Immature natural killer cell (primary cell): ENCODE results near the gene VPS13C. TPM values are rescaled to one million over a fixed set of nuclear protein-coding genes. Genes with fewer than 3 reads are reported as not detected.

Source experiments
- DNase-seq, 3 donors: peaks; one replicate each; pipeline ENCODE4 v3.0.0; 2022; ENCODE audit warnings: mixed read lengths in 1 of 3
- H3K27ac Mint-ChIP-seq, 6 donors: one replicate each; pipeline ENCODE4 v1.8.0; 2020; ENCODE audit warnings: mixed read lengths in 6 of 6, mild to moderate bottlenecking in 5 of 6, inconsistent platforms in 4 of 6, moderate library complexity in 3 of 6
- H3K27me3 Mint-ChIP-seq, 3 donors: one replicate each; pipeline ENCODE4 v1.8.0; 2020 to 2021; ENCODE audit warnings: low read depth in 3 of 3, mild to moderate bottlenecking in 3 of 3, mixed read lengths in 3 of 3, moderate library complexity in 3 of 3, inconsistent platforms in 1 of 3
- H3K36me3 Mint-ChIP-seq, 3 donors: one replicate each; pipeline ENCODE4 v1.8.0; 2020; ENCODE audit warnings: mixed read lengths in 3 of 3, inconsistent platforms in 2 of 3, mild to moderate bottlenecking in 2 of 3
- H3K4me1 Mint-ChIP-seq, 2 donors: one replicate each; pipeline ENCODE4 v1.8.0; 2020; ENCODE audit warnings: inconsistent platforms in 2 of 2, mild to moderate bottlenecking in 2 of 2, mixed read lengths in 2 of 2, moderate library complexity in 1 of 2
- H3K4me3 Mint-ChIP-seq, 5 donors: one replicate each; pipeline ENCODE4 v1.8.0; 2020; ENCODE audit warnings: mild to moderate bottlenecking in 5 of 5, mixed read lengths in 5 of 5, inconsistent platforms in 3 of 5, moderate library complexity in 3 of 5
- H3K9me3 Mint-ChIP-seq, 6 donors: one replicate each; pipeline ENCODE4 v1.8.0; 2020; ENCODE audit warnings: mild to moderate bottlenecking in 6 of 6, mixed read lengths in 6 of 6, inconsistent platforms in 4 of 6, moderate library complexity in 3 of 6
- polyA plus RNA-seq, 3 donors: library from polyadenylated mRNA; unstranded; fragments of 300-500 nt; fragmentation: Illumina TruSeq; gene quantifications; one replicate each; pipeline ENCODE4 v1.2.3, GENCODE V29; 2021

VPS13C gene
- polyA plus RNA-seq, 3 donors from 2014 or later, result 9.8 to 18.5 (median 11.1) TPM

DNA sequence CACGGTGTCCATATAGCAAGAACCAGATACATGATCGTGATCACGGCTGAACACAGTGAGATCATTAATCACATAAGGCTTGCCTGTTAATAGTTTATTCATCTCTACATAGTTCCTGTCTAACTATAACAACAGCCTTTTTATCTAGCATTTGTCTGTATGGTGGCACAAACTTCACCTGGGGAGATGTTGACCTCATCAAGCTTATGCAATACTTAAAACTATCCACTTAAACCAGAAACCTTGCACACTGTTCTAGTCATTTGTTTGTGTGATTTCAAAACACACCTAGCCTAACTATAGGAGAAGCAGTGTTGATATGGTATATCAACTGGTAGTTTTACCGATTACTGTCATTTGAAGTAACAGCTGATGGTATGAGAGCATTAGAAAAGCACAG, 124.8 kb downstream of the VPS13C start:
- DNase-seq, result no peak
- H3K4me3 Mint-ChIP-seq, result no peak overlapping the region
- no peaks in the 10 kb centered on the region for H3K9me3 Mint-ChIP-seq
- peaks cover 6 to 28% (median 12%) of the 10 kb centered on the region in 3 donors for H3K36me3 Mint-ChIP-seq
- H3K27ac Mint-ChIP-seq, result no peak overlapping the region
- peaks cover 0 to 3% (median 2%) of the 10 kb centered on the region in 3 donors for H3K27me3 Mint-ChIP-seq
- H3K4me1 Mint-ChIP-seq, result no peaks in the 10 kb centered on the region

DNA sequence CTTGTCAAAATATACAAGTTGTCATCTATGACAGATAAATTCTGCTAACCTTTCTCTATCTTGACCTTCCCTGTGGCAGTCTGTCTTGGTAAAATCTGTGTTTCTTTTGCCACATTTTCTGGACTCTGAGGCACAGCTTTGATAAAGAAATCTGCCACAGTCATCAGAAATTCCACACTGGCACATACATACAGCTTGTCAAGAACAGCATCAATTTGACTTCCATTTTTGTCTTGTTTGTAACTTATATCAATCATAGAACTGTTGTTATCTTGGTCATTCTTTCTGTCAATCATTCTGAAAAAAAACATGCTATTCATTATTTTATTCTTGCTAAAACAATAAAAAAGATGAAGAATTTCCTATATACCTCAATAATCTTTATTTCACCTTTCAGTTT, 130.8 kb downstream of the VPS13C start:
- no peak overlapping the region for H3K4me3 Mint-ChIP-seq
- no peaks in the 10 kb centered on the region for H3K4me1 Mint-ChIP-seq
- peaks cover 10 to 48% (median 18%) of the 10 kb centered on the region in 3 donors for H3K36me3 Mint-ChIP-seq
- H3K27ac Mint-ChIP-seq, result peak overlapping the region in 1 of 6 donors; percentile 17
- no peak for DNase-seq
- no peaks in the 10 kb centered on the region for H3K9me3 Mint-ChIP-seq
- H3K27me3 Mint-ChIP-seq, result peaks cover 0 to 2% (median 0%) of the 10 kb centered on the region in 3 donors

DNA sequence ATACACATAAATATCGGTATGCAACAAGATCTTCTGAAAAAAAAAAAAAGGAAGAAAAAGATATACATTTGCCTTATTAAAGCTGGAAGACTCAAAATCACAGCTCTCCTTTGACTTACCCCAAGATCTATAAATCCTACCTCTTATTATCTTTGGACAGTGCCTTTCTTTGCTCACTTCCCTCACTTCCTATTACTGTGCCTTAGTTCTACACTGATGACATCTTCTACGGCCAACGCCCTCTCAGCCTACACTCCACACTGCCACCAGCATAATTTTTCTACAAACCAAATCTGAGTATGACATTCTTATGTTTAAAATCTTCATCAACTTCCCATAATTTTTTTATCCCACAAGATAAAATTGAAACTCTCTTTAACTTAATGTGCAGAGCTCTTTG, 137.1 kb downstream of the VPS13C start:
- peaks cover 14 to 39% (median 16%) of the 10 kb centered on the region in 3 donors for H3K36me3 Mint-ChIP-seq
- no peaks in the 10 kb centered on the region for H3K4me1 Mint-ChIP-seq

DNA sequence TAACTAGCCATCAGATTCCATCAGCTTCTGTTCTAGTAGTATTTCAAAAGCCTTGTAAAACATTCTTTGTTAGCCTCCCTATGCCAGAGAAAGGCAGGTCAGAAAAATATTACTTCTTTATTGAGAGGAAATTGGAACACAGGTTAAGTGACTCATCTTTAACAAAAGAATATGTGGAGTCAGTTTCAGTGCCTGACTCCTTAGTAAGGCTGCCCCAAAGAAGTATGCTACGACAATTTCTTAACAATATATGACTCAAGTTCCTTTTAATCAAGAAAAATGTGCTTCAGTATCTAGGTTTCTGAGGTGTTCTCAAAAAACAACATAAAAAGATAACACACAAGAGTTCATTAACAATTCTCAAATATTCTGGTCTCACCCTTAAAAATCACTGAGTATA, 139.2 kb downstream of the VPS13C start:
- H3K9me3 Mint-ChIP-seq, result no peaks in the 10 kb centered on the region
- no peak overlapping the region for H3K27ac Mint-ChIP-seq
- no peak for DNase-seq
- H3K36me3 Mint-ChIP-seq, result peaks cover 14 to 40% (median 23%) of the 10 kb centered on the region in 3 donors
- peaks cover 0 to 2% (median 0%) of the 10 kb centered on the region in 3 donors for H3K27me3 Mint-ChIP-seq
- H3K4me3 Mint-ChIP-seq, result no peak overlapping the region
- H3K4me1 Mint-ChIP-seq, result no peaks in the 10 kb centered on the region

More for the DNA sequence above, 137.1 kb downstream of the VPS13C start:
- DNase-seq, result no peak
- H3K27me3 Mint-ChIP-seq, result peaks cover 0 to 2% (median 0%) of the 10 kb centered on the region in 3 donors
- no peak overlapping the region for H3K4me3 Mint-ChIP-seq
- H3K27ac Mint-ChIP-seq, result no peak overlapping the region
- H3K9me3 Mint-ChIP-seq, result no peaks in the 10 kb centered on the region

DNA sequence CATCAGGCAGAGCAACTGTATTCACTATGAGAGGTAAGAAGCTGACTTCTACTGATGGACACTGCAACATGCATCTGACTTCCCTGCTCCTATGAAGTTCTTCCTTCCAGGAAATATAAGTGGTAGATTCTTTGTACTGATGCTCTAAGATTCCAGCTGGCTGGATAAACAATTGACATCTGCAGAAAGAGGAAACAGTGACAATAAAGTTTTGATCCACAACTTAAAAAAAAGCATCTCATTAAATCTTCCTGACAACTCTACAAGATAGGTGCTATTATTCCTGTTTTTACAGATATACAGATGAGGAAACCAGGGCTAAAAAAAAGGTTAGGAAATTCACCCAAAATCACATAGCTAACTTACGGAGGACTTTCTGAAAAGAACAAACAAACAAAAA, 142.8 kb downstream of the VPS13C start:
- no peaks in the 10 kb centered on the region for H3K9me3 Mint-ChIP-seq
- DNase-seq, result no peak
- no peaks in the 10 kb centered on the region for H3K4me1 Mint-ChIP-seq
- no peaks in the 10 kb centered on the region for H3K27me3 Mint-ChIP-seq
- H3K4me3 Mint-ChIP-seq, result no peak overlapping the region
- H3K27ac Mint-ChIP-seq, result peak overlapping the region in 1 of 6 donors; percentile 3
- H3K36me3 Mint-ChIP-seq, result peaks cover 21 to 41% (median 31%) of the 10 kb centered on the region in 3 donors

DNA sequence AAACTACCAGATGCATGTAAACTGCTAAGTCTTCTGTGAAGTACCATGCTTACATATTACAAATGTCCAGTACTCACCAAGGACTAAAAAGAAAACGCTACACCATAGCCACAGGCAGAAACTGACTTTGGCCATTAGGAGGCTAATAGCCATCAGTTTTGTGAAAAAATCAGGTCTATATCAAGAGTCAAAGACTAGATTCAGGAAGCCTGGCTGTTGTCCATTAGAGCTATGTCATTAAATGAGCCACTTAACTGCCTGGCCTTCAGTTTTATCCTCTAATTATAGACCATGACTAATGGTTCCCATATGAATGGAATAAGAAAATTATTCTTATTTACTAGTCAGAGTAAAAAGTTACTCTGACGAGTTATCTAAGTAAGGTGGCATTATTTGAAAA, 144.1 kb downstream of the VPS13C start:
- DNase-seq, result no peak
- no peak overlapping the region for H3K4me3 Mint-ChIP-seq
- H3K9me3 Mint-ChIP-seq, result no peaks in the 10 kb centered on the region
- H3K27ac Mint-ChIP-seq, result no peak overlapping the region
- no peaks in the 10 kb centered on the region for H3K4me1 Mint-ChIP-seq
- H3K27me3 Mint-ChIP-seq, result no peaks in the 10 kb centered on the region
- peaks cover 19 to 38% (median 29%) of the 10 kb centered on the region in 3 donors for H3K36me3 Mint-ChIP-seq

DNA sequence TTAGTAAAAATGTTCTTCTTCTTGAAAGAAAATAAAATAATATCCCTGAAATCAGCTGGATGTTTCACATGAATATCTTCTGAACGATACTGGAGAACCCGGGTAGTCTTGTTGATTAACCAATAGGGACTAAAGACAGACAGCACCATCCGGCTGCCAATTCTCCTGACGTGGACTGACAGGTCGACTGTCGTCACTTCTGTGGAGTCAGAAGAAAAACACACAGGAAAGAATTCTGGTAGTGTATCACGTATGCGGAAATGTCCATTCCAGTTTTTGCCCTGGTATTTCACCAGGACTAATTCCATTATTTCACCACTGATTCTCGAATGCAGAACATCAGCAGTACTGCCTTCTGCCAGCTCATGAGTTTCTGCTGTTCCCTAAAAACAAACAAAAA, 144.6 kb downstream of the VPS13C start:
- Mint-ChIP-seq H3K9me3 (no peaks in the 10 kb centered on the region), H3K4me1 (no peaks in the 10 kb centered on the region), H3K36me3 (peaks cover 22 to 42% (median 31%) of the 10 kb centered on the region in 3 donors)

DNA sequence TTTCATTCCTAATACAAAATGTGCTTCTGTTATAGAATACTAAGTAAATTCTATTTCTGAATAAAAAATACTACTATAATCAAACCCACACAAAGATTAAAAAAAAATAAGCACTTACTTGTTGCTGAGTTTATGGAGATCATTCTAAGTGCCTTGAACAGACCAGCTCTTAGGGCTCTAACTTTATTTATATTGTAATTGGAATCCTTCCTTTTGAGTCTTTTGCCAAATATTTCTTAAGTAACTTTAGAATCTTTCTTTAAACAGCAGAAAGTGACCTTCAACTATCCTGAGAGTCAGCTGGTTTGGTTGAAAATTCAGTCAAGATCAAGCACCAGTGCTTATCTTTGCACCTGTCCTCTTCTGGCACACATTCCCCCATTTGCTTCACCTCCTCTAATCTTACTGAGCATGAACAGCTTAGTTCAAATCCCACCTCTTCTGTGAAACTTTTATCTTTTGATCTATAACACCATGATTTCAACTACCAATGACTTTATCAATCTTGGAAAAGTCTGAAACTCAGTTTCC, 149.3 kb downstream of the VPS13C start:
- no peaks in the 10 kb centered on the region for H3K9me3 Mint-ChIP-seq
- peak overlapping the region in 4 of 6 donors; percentile 6 to 38 (median 20) for H3K27ac Mint-ChIP-seq
- DNase-seq, result no peak
- H3K36me3 Mint-ChIP-seq, result peaks cover 36 to 53% (median 39%) of the 10 kb centered on the region in 3 donors
- peaks cover 0 to 3% (median 0%) of the 10 kb centered on the region in 3 donors for H3K27me3 Mint-ChIP-seq
- H3K4me3 Mint-ChIP-seq, result no peak overlapping the region
- no peaks in the 10 kb centered on the region for H3K4me1 Mint-ChIP-seq

More for the DNA sequence above, 144.6 kb downstream of the VPS13C start:
- no peaks in the 10 kb centered on the region for H3K27me3 Mint-ChIP-seq
- DNase-seq, result no peak
- H3K4me3 Mint-ChIP-seq, result no peak overlapping the region
- H3K27ac Mint-ChIP-seq, result no peak overlapping the region

DNA sequence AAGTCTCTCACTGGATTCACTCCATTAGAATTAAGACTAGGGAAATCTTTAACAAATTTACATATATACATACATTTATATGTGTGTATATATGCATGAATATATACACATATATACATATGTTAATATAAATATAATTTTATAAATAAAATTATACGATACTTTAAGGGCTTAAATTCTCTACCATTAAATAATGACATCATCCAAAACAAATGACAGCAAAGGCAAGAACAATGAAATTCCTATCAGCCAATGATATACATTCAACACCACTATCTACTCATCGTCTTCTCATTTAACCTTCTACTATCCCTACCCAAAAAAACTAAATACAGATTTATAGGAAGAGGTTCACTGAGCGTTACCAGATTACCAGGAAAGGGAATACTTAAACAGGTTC, 152.0 kb downstream of the VPS13C start:
- Mint-ChIP-seq H3K4me3 (no peak overlapping the region), H3K36me3 (peaks cover 35 to 59% (median 38%) of the 10 kb centered on the region in 3 donors)
- no peak for DNase-seq

DNA sequence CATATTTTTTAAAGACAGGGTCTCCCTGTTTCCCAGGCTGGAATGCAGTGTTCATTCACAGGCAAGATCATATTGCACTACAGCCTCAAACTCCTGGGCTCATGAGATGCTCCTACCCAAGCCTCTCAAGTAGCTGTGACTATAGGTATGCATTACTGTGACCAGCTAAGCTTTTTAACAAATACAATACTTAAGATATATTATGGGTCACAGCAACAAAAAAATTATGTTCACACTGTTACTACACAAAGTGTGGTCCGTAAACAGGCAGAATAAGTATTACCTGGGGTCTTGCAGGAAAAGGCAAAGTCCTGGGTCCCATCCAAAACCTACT, 152.5 kb downstream of the VPS13C start:
- Mint-ChIP-seq H3K4me3 (no peak overlapping the region), H3K36me3 (peaks cover 37 to 60% (median 38%) of the 10 kb centered on the region in 3 donors), H3K4me1 (peaks cover 1 to 11% of the 10 kb centered on the region in 2 donors), H3K27ac (no peak overlapping the region), H3K27me3 (peaks cover 0 to 3% (median 1%) of the 10 kb centered on the region in 3 donors), H3K9me3 (no peaks in the 10 kb centered on the region)
- DNase-seq, result no peak

More for the DNA sequence above, 152.0 kb downstream of the VPS13C start:
- peak overlapping the region in 1 of 6 donors; percentile 69 for H3K27ac Mint-ChIP-seq
- no peaks in the 10 kb centered on the region for H3K9me3 Mint-ChIP-seq
- H3K27me3 Mint-ChIP-seq, result peaks cover 0 to 3% (median 1%) of the 10 kb centered on the region in 3 donors
- H3K4me1 Mint-ChIP-seq, result peaks cover 1 to 11% of the 10 kb centered on the region in 2 donors

DNA sequence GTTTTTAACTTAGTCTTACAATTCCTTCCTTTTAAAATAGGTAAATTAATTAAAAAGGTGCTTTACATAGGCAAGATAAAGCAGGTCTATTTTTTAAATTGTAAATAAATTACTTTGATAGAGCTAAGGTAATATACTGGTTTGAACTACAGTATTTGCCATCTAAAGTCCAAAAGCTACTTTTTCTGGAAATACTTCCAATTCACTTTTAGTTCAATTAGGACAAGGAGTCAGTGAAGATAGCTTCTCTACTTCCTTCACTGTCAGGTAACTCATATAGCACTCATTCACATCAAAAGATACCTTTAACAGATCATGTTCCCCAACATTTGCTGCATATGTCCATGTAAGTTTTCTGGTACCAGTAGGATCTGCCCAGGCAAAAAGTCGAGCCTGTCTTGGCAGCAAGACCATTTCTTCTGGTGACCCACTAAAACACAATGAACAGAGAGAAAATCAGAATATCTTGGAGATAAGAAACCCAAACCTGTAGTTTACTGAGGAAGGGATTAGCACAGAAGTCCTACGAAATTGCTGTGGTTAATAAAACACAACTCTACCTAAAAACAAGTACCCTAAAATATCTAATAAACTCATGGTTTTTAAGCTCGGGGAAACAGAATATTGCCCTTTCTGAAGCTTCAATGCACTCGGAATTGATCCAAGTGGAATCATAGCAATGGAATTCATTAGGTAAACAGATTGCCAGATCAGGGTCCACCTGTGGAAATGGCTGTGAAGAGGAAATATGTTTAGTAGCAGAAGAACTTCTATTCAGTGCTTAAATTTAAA, 153.1 kb downstream of the VPS13C start:
- no peak overlapping the region for H3K27ac Mint-ChIP-seq
- no peak overlapping the region for H3K4me3 Mint-ChIP-seq
- peaks cover 43 to 66% (median 43%) of the 10 kb centered on the region in 3 donors for H3K36me3 Mint-ChIP-seq
- H3K27me3 Mint-ChIP-seq, result peaks cover 0 to 3% (median 1%) of the 10 kb centered on the region in 3 donors
- H3K9me3 Mint-ChIP-seq, result peaks cover 0 to 3% (median 0%) of the 10 kb centered on the region in 6 donors
- H3K4me1 Mint-ChIP-seq, result peaks cover 1 to 11% of the 10 kb centered on the region in 2 donors
- DNase-seq, result no peak

DNA sequence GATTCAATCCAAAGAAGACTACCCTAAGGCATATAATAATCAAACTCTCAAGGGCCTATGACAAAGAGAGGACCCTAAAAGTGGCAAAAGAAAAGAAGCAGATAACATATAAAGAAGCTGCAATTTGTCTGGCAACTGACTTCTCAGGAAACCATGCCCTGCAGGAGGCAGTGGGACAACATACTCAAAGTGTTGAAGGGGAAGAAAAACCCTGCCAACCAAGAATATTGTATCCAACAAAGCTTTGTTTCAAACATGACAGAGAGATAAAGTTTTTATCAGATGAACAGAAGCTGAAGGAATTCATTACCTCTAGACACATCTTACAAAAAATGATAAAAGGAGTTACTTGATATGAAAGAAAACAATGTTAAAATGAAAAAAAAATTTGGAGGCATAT, 167.1 kb downstream of the VPS13C start:
- H3K4me3 Mint-ChIP-seq, result no peak overlapping the region
- H3K36me3 Mint-ChIP-seq, result peaks cover 55 to 75% (median 70%) of the 10 kb centered on the region in 3 donors
- peaks cover 0 to 3% (median 0%) of the 10 kb centered on the region in 3 donors for H3K27me3 Mint-ChIP-seq
- H3K4me1 Mint-ChIP-seq, result peaks cover 0 to 32% of the 10 kb centered on the region in 2 donors
- H3K27ac Mint-ChIP-seq, result no peak overlapping the region
- H3K9me3 Mint-ChIP-seq, result peaks cover 6 to 24% (median 20%) of the 10 kb centered on the region in 6 donors
- no peak for DNase-seq

DNA sequence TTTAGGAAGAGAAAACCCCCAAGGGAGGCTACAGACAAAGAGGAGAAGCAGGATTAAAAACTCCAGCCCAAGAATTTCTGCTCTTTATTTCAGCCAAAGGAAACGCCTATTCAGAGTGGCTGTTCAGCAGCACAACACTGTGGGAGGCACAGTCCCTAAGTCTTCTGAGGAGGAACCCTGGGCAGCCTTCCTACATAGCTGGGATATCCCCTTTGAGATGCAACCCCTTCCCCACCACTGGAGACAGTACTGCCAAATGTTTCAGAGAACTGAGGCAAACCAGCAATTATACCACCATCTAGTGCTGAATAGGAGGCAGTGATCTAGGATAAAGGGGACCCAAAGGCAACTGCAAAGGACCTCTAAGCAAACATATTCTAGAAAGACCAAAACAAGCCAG, 168.1 kb downstream of the VPS13C start:
- no peak for DNase-seq
- Mint-ChIP-seq H3K27me3 (peaks cover 0 to 3% (median 0%) of the 10 kb centered on the region in 3 donors), H3K4me1 (peaks cover 0 to 27% of the 10 kb centered on the region in 2 donors), H3K9me3 (peaks cover 5 to 24% (median 20%) of the 10 kb centered on the region in 6 donors), H3K4me3 (no peak overlapping the region), H3K27ac (no peak overlapping the region), H3K36me3 (peaks cover 55 to 67% (median 67%) of the 10 kb centered on the region in 3 donors)

DNA sequence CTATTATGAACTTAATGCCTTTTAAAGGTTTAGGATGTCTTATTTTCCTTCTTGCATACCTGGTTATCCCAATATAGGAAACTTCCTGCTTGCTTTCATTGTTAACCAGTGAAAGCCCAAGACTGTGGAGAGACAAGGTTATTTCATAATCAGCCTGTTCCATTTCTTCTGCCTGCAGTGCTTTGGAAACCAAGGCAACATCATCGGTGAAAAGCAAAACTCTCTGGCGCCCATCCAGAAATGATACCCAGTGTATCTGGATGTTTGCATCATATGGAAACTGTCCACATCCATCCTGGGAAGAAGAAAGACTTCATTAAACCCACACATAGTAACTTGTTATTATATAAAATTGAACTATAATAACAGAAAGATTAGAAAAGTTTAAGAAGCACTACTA, 170.1 kb downstream of the VPS13C start:
- Mint-ChIP-seq H3K27me3 (peaks cover 0 to 3% (median 0%) of the 10 kb centered on the region in 3 donors), H3K36me3 (peaks cover 45 to 55% (median 54%) of the 10 kb centered on the region in 3 donors), H3K4me1 (peaks cover 0 to 17% of the 10 kb centered on the region in 2 donors), H3K4me3 (no peak overlapping the region), H3K27ac (no peak overlapping the region), H3K9me3 (peaks cover 5 to 24% (median 20%) of the 10 kb centered on the region in 6 donors)
- DNase-seq, result no peak
